HG02840 (cell line): ENCODE measurements around the gene PCDHGA1.

Source experiments
- ATAC-seq: cut with Tn5 transposase; IDR thresholded peaks from one replicate; pipeline ENCODE4 v1.9.1; 2021; ENCODE audit warnings: mild to moderate bottlenecking, moderate library complexity, moderate number of reproducible peaks; ENCODE audit not compliant: unreplicated experiment, low FRiP score

PCDHGA1 gene

DNA sequence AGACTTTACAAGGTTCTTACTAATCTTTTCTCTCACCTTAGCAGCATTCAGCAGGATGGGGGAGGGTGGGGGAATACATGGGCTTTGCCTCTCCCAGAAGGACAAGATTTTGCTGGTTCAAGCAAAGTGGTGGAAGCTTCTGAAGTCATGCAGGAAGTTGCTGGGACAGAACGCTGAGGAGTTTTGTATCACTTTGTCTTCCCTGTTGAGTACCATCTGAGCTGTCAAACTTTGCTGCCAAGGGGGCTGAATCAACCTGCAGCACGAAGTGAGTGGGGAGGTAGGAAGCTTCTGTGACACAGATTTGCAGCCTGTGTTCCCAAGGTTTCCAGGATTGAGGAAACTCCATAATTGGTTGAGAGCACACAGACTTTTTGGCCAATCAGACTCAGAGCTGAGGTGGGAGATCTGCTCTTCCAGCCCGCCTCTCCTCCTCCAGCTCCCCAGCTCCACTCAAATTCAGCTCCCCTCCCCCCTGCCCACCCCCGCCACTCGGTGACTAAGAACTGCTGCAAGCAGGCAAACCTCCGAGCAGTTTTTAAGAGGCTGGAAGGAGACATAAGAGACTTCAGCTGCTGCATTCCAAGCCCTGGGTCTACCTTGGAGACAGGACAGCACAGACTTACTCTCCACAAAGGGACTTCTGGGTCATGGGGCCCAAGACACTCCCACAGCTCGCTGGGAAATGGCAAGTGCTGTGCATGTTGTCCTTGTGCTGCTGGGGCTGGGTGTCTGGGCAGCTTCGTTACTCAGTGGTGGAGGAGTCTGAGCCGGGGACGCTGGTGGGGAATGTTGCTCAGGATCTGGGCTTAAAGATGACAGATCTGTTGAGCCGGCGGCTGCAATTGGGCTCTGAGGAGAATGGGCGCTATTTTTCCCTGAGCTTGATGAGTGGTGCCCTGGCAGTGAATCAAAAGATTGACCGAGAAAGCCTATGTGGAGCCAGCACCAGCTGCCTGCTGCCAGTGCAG is 158.6 kb downstream of the PCDHGA1 start, which contains the start of gene PCDHGC5:
Gene PCDHGC5 (plus strand): TSS at position 491 of the 971 bp plus-strand sequence. CDS start 160 bp downstream, at position 651.
- ATAC-seq = no peak

DNA sequence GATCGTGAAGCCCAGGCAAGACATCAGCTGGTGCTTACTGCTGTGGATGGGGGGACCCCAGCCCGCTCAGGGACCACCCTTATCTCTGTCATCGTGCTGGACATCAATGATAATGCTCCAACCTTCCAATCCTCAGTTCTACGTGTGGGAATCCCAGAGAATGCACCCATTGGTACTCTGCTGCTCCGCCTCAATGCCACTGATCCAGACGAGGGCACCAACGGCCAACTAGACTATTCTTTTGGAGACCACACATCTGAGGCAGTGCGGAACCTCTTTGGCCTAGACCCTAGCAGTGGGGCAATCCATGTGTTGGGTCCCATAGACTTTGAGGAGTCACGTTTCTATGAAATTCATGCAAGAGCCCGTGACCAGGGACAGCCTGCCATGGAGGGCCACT is 159.5 kb downstream of the PCDHGA1 start:
- no peak for ATAC-seq

DNA sequence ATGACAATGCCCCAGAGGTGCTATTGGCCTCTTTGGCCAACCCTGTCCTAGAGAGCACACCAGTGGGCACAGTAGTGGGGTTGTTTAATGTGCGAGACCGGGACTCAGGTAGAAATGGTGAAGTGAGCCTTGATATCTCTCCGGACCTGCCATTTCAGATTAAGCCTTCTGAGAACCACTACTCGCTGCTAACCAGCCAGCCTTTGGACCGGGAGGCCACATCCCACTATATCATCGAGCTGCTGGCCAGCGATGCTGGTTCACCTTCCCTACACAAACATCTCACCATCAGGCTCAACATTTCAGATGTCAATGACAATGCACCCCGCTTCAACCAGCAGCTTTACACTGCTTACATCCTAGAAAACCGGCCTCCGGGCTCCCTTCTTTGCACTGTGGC is 160.0 kb downstream of the PCDHGA1 start:
- ATAC-seq = no peak

DNA sequence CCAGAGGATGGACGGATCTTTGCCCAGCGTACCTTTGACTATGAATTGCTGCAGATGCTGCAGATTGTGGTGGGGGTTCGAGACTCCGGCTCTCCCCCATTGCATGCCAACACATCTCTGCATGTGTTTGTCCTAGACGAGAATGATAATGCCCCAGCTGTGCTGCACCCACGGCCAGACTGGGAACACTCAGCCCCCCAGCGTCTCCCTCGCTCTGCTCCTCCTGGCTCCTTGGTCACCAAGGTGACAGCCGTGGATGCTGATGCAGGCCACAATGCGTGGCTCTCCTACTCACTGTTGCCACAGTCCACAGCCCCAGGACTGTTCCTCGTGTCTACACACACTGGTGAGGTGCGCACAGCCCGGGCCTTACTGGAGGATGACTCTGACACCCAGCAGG is 160.5 kb downstream of the PCDHGA1 start:
- no peak for ATAC-seq

DNA sequence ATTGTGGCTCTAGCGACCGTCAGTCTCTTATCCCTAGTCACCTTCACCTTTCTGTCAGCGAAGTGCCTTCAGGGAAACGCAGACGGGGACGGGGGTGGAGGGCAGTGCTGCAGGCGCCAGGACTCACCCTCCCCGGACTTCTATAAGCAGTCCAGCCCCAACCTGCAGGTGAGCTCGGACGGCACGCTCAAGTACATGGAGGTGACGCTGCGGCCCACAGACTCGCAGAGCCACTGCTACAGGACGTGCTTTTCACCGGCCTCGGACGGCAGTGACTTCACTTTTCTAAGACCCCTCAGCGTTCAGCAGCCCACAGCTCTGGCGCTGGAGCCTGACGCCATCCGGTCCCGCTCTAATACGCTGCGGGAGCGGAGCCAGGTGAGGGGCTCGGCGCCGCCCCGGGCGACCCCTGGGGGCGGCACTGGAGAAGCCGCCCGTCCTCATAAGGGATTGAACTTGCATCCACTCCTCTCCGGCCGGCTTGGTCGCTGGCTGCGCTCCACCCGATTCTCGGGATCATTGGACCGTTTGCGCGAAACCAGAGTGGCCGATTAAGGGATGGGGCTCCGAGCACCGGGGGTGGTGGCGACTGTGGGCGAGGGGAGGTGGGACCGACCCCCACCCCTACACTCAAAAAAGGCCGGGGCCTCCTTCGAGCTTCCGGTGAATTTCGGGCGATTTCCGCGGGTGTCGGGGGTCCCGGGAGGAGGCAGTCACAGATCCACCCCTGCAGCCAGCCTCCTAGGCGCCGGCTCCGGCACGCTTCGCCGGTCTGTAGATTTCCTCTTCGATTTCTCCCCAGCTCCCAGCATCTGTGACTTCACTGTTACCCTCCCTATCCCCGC is 161.2 kb downstream of the PCDHGA1 start:
- no peak for ATAC-seq

DNA sequence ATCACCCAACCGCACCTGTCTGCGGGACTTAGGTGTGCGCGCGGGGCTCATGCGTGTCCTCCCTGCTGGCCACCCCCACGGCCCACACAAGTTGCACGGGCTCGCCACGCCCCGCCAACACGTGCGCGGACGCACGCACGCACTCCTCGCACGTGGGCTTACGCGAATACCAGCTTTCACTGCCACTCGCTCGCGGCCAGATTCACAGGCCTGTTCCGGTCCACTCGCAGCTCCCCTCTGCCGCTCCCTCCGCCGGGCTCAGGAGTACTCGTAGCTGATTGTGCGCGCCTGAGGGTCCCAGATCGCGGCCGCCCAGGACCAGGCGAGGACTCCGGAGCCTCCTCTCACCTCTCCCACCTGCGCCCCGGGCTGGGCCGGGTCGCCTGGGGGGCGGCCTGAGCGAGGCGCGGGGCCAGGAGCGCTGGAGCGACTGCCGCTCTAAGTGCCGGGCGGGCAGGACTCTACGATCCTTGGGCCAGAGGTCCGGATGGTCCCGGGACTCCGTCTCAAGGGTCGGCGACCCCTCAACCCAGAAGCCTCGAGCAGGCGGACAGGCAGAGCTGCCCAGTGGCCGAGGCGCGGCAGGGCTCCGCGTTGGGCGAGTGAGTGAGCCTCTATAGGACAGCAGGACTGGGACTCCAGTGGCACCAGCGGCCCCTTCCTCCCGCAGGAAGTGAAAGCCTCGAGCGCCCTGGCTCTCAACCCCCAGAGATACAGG is 162.0 kb downstream of the PCDHGA1 start:
- ATAC-seq = no peak

DNA sequence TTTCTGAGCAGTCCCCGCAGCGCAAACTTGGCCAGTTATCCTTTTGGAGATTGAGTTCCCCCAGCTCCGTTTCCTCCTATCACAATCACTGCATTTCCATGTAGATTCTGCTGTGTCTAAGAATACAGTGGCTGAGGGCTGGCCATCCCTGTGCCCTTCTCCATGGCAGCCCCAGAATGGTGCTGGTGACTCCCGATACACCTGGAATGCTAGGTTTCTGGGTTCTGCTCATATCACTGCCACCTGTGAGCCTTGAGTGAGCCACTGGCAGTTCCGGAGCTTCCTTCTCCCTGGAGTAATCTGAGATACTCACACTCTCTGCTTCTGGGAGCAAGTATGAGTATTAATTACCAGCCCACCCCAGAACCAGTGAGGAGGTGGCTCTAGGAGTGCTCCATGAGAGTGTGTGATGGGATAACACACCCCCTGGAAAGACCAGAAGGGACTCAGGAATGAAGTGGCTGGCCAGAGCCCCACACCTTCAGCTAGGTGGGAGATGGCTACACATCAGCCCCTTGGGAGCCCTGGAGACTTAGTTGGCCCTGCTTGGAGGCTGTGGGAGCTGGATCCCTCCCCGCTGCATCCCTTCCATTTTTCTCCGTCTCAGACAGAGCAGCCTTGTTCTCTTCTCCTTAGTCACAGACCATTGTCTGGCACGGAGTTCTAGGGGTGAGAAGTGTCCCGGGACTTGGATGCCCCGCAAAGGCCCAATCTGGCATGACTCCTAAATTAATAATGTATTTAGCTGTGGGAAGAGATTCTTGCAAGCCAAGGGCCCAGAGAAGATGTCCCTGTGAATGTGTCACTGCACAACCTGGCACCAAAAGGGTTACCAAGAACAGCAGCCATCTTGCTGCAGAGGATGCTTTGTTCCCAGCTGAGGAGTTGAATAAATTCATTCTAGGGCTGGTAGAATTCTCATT is 163.4 kb downstream of the PCDHGA1 start:
- ATAC-seq = no peak

DNA sequence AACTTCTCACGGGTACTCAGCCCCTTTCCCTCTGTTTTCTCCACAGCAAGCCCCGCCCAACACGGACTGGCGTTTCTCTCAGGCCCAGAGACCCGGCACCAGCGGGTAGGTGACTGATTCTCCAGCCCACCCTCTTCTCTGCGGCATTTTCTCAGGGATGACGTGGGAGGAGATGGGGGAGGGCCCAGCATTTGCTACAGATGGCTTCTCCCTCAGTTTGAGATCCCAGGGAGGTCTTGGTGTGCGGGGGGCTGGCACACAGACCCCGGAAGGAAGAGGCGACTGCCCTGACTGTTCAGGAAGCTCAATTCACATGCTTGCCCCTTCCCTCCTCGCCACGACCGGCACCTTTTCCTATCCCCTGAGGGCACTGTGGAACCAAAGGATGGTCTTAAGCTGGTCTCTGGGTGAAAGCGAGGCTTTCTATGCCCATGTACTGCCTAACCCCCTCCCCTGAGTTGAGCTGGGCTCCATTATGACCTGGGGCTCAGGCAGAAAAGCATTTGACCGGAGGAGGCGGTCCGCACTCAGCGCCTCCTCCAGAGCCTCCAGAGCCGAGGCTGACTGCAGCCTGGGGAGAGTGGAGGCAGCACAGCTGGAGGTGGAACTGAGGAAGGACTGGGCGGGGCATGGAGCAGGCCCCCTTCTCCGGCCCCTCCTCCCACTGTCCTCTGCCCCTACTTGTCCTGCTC is 164.6 kb downstream of the PCDHGA1 start:
- ATAC-seq = no peak

DNA sequence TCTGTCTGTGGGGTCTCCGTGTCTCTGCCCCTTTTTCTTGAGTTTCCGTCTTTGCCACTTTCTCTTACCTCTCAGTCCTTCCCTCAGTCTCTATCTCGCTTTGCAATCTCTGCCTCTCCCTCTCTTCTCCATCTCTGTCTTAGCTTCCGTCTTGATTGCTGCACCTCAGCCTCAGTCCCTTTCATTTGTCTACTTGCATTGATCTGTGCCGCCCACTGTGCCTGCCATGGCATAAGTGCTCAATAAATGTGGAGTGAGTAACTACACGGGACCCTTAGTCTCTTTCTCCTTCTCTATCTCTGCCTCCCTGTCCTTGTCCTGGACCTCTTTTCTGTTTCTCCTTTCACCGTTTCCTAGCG is 165.1 kb downstream of the PCDHGA1 start:
- no peak for ATAC-seq

DNA sequence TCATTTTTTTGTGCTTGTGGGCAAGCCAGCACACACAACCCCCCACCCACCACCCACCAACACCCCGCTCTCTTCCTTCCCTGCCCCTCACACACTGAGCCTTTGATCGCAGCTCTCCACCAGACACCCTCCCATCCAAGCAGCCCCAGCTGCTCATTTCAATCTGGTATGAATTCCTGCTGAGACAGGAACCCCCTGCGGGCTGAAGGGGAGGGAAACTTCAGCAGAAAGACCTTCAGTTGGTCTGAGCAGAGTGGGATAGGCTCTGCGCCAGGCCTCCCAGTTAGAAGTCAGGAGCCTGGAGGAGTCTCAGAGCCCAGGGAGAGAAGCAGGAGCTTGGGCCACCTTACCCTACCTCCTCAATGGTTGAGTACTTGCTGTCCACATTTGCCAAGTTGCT is 165.7 kb downstream of the PCDHGA1 start:
- ATAC-seq = no peak

DNA sequence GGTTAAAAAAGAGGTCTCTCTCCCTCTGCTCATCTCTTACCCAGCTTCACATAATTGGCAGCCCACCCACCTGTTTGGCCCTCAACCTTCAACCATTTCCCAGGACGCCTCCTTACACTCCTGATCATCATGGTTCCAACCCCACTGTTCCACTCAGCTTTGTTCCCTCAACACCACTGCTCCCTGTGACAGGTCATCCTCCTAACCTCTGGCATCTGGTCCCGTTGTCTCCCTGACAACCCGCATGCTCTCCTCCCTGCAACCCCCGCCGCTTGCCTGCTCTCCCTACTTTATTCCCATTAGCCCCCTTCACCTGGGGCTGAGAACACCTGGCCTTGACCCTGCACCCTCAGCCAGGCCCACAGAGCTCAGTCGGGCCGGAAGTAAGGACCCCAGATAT is 171.4 kb downstream of the PCDHGA1 start:
- ATAC-seq = no peak

DNA sequence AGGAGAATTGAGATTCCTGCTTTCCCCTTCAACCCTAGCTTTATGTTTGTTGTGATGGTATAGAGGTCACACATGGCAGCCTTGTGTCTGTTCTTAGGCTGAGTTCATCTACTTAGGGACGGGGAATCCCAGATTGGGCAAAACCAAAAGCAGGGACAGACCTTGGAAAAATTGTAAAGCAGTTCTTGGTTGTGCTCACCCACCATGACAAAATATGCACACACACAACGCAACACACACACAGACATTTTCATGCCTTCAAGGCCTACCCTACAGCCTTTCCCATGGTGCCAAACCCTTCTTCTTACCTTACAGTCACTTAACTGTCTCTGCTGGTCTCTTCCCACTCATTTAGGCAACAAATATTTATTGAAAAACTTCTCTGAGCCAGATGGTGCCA is 173.4 kb downstream of the PCDHGA1 start:
- ATAC-seq = no peak

DNA sequence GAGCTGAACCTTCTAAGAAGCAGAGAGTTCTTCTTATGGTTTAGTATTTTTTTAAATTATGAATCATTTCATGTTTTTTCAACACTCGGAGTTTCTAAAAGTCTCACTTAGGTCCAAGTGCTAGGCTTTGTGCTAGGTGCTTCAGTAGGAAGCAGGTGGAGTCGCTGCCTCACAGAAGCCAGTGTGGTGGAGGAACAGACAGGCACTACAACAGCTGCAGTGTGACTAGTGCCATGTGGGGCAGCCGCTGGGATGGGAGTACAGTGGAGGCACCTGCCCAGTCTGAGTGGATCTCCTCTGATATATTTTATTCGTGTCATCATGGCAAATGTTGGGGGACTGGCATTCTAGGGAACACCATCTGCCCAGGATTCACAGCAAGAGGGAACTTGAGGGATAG is 173.9 kb downstream of the PCDHGA1 start:
- no peak for ATAC-seq

DNA sequence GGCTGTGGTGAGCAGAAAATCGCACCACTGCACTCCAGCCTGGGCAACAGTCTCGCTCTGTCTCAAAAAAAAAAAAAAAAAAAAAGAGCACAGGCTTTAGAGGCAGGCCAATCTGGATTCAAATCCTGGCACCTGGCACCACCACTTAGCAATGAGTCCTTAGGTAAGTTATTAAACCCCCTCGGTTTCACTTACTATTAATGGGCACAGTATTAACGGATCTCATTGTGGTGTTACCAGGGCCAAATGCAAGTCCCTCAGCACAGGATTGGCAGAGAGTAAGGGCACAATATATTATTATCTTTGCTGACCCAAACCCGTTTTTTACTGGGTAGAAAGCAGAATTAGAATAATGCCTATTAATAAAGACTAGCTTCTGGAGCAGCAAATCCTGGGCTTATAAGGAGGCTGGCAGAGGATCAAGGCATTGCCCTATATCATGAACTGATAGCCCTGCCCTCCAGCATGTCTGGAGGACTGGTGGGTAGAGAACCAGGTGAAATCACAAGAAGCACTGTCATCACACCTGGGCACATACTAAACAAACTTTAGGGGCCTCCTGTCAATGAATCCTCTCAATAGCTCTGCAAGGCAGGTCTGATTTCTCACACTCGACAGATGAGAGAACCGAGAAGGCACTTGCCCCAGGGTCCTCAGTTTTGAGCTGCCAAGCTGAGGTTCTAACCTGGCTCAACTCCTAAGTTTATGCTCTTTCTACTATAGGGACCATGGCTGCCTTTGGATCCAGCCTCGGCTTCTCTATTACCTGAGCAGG is 176.3 kb downstream of the PCDHGA1 start:
- ATAC-seq = no peak

DNA sequence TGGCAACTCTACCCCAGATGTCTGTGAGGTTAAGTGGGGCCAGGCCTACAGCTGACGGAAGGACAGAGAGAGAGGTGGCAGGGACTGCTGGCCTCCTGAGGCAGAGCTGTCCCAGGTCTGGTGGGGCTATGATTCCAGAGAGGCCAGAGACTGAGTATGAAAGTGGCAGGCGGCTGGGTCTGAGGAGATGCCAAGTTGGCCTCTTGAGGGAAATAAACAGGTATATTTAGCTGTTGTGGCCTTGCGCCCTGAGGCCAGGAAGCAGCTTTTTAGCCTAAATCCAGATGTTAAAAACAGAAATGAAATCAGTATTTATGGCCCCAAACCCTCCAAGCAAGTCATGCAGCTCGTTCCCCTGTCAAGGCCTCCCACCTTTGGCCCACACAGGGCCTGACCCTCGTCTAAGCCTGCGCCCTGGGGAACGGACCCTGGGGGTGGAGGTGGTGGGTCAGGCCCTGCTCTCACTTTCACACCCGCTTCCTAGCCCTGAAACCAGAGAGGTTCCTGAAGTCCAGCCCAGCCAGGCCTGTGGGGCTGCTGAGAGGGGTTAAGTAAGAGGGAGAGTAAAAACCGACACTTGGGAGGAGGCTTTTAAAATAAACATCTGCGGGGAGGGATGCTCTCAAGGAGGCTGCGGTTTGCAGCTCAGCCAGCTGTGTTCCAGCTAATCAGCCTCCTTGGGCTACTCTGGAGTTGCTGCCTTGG is 177.2 kb downstream of the PCDHGA1 start:
- ATAC-seq = peak; percentile 35

DNA sequence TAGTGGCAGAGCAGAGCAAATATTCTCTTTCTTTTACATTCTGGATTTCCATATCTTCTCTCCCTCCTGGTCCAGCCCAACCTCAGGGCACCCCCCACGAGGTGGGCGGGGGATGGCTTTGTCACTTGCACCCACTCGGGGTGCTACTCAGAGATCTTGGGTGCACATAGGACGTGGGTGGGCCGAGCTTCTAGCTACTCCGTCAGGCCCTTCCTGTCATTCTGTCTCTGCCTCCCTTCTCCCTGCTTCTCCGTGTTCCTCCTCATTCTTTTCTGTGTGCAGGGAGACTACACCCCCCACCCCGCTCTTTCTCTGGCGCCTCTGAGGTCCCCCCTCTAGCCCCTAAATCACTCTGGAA is 178.1 kb downstream of the PCDHGA1 start:
- ATAC-seq = no peak

DNA sequence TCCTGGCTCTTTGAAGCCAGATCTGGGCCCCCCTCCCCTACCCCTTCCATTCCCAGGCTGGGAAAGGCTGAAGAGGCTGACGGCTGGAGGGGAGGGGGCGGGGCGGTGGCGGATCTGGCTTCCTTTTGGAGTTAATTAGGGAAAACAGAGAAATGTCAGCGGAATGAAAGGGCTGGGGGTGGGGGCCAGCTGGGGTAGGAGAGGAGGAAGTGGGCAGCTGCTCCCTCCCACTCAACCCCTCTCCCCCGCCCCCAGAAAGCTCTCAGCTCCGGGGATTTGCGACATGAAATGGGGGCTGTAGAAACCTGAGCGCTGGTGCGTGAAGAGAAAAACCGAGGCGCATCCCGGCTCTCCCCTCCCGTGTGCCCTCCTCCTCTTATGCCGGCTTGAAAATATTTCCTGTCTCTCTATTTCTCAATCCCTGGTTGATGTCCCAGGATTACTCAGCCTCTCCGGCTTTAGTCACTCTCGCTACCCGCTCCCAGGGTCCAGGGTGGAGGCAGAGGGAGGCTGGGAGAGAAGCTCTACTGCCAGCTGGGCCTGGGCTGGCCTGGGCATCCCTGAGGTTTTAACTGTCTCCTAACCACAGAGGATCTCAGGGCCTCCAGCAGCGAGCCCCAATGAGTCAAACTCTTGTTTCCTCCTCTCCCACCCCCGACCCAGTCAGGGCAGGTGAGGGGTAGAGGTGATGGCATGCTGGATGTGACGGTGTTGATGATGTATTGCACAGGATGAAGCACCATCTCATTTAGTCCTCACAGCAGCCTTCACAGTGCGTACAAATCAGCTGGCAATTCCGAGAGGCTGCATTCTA is 178.7 kb downstream of the PCDHGA1 start:
- no peak for ATAC-seq
